HG02588 (cell line): ENCODE measurements around the gene APOLD1.
"Not testable (repeated sequence)": the region's sequence is repeated elsewhere in the genome, so short reads cannot be mapped to it uniquely, and the experiment has no call there.

Experiments
- ATAC-seq: cut with Tn5 transposase; IDR thresholded peaks from one replicate; pipeline ENCODE4 v1.9.1; 2021; ENCODE audit warnings: mild to moderate bottlenecking, moderate library complexity; ENCODE audit not compliant: unreplicated experiment

APOLD1 gene, protein sequence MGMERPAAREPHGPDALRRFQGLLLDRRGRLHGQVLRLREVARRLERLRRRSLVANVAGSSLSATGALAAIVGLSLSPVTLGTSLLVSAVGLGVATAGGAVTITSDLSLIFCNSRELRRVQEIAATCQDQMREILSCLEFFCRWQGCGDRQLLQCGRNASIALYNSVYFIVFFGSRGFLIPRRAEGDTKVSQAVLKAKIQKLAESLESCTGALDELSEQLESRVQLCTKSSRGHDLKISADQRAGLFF

GRCh38 chr12:12784911-12785814, at the start of gene APOLD1:
APOLD1 (plus strand) TSS chr12:12785659; CDS start chr12:12785692, 33 bp downstream.
- ATAC-seq = no peak

DNA sequence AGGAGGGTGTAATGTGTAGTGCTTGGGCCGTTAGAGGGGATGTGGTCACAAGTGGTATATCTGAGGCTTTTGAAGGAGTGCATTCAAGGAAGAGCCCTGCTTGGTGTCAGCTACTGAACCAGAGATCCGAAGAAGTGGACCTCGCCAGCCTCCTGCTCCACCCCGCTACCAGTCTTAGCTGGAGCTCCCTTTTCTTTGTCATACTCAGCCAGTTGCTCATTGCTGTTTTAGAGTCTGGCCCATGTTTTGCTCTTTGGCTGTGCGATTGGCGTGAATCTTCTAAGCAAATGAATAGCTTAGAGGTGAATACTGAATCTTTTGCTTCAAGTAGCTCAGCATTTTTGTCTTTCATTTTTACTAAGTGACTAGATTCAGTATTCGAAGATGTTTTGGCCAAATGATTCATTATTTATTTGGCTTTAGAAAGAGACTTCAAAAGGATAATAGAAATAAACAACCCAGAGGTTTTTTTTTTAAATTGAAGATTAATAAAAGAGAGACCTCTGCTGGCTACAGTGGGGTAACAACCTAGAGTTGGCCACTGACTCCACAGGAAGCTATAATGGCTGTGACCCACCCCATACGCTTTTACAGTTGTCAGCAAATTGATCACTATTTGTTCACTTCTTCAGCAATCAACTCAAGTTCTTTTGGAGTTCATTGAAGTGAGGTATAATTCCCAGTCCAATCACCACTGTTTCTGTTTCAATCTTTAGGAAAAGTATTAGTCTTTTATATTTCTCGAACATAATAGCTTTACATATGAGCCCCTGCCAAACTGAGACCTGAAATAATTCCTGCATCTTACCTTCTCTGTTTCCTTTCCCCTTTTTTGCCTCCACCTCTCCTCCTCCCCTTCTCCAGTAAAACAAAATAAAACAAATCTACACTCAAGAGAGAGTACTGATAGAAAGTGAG, 48.4 kb upstream of the APOLD1 start:
- peak; percentile 68 for ATAC-seq

DNA sequence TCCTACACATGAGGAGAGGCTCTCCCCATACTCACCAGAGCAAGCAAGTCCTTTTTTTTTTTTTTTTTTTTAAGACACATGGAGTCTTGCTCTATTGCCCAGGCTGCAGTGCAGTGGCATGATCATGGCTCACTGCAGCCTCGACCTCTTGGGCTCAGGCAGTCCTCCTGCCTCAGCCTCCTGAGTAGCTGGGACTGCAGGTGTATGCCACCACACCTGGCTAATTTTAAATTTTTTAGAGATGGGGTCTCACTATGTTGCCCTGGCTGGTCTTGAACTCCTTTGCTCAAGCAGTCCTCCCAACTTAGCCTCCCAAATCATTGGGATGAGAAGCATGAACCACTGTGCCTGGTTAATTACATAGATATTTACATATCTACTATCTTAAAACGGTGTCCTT, 47.3 kb upstream of the APOLD1 start:
- ATAC-seq = not testable (repeated sequence)

GRCh38 chr12:12741660-12742059, 43.8 kb upstream of the APOLD1 start:
- no peak for ATAC-seq

DNA sequence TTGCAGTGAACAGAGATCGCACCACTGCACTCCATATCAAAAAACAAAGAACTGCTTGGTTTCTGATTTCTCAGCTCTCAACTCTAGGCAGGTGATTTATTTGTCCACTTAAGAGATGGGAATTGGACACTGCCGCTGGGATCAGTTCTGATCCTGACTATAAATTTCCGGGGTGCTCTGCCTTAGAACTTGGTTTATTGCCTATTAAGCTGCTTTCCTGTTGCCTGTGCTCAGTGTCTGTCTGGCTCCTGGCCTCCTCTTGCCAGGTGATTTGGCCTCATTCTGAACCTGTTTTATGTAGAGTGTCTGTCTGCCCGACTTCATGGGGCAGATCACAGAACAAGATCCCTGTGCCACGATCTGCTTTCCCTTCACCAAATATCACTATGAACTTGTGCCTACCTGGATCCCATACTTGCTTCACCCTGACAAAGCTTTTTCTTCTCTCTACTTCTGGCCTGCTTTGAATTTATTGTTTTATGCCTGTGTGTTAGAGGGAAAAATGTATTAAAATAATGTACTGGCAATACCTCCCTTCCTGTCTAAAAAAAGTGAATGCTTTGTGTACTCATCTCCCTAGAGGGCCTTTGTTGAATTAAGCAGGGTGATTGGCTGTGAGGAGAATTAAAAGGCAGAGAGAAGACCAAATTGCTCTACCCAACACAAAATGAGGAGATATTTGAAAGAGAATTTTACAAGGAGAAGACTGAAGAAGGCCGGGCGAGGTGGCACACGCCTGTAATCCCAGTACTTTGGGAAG, 40.7 kb upstream of the APOLD1 start:
- ATAC-seq = no peak

DNA sequence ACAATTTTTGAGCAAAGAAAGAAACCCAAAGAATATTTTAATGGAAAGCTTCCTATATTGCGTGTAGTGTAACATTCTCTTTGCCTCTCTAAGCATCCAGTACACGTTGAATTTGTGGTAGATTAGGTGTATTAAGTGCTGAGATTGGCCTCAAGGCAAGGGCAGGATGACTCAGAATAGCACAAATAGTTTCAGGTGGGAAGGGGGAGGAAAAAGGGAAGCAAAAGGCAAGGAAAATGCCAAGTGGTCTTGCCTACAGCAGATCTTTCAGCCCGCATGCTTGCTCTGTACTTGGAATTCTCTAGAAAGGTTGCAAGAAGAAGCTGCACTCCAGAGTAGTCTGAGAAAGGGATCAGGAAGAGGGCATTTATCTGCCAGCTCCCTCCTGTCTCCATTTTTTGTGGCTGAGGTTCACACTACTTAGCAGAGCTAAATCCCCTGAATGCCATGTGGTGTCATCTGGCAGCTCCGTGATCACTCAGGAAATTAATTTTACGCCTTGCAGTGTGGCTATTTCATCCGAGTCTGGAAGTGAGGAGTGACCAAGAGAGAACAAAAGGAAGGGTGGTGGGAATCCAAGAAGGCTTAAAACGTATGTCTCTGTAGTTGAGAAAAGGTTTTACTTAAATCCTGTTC, 39.8 kb upstream of the APOLD1 start:
- ATAC-seq = no peak

DNA sequence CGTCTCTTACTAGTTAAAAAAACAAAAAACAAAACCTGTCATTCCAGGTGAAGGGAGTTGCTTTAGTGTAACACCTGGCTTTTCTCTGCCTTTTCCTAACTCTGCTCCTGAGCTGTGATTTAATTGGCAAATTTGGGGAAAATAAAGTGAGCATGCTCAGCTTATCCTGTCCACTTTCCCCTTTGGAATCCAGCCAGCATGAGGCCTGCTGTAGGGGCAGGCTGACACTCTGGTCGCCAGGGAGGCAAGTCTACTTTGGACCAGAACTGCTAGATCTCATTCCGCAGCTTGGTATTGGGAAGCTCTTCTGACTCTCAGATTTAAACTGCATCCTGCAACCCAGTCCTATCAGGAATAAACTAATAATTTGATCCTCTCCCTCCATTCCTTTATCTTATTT, 38.2 kb upstream of the APOLD1 start:
- ATAC-seq = no peak

GRCh38 chr12:12748044-12748443, 37.4 kb upstream of the APOLD1 start:
- ATAC-seq = no peak

- ATAC-seq = no peak
These were observed 36.0 kb upstream of the APOLD1 start for GRCh38 chr12:12749433-12749832.

DNA sequence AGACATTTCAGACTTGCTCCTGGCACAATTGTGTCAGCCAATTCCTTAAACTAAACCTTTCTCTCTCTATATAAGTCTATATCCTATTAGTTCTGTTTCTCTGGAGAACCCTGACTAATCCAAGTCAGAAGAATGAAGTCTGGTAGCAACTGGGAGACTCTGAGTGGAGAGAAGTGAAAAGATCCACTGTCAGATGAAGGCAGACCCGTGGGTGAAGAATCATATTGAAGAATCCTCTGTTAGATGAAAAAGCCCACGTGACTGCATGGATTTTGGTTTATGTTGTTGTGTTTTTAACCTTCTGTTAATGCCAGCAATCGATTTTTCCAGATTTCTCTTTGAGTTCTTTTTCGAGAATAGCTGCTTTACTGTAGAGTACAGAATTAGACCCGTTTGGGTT, 29.5 kb upstream of the APOLD1 start:
- ATAC-seq = no peak

DNA sequence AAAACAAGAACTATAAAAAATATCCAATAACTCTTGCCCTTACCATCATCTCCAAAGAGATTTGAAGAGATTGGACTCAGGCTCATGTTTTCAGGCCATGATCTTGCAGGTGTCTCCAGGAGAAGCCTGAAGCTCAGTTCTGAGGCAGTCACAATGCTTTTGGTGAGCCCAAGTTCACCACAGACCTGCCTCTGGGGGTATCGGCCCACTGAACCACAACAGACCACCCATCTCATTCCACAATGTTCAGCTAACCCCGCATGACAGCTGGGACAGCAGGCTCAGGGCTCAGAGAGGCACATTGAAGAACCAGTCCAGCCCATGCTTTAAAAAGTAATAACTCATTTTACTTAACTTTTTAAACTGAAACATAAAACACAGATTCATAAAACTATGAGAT, 28.3 kb upstream of the APOLD1 start:
- no peak for ATAC-seq

- no peak for ATAC-seq
These were observed 26.1 kb upstream of the APOLD1 start for GRCh38 chr12:12759234-12759915.

- no peak for ATAC-seq
These were observed 20.6 kb upstream of the APOLD1 start for GRCh38 chr12:12764824-12765223.

- no peak for ATAC-seq
These were observed 15.2 kb upstream of the APOLD1 start for GRCh38 chr12:12770262-12770661.

DNA sequence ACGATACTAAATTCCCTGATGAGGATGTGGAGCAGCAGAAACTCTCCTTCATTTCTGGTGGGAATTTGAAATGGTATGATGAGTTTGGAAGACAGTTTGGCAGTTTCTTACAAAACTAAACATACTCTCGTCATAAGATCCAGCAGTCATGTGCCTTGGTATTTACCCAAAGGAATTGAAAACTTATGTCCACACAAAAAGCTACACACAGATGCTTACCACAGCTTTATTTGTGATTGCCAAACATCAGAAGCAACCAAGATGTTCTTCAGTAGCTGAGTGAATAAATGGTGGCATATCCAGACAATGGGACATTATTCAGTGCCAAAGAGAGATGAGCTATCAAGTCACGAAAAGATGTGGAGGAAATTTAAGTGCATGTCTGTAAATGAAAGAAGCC, 10.7 kb upstream of the APOLD1 start:
- no peak for ATAC-seq

GRCh38 chr12:12776261-12776660, 9.2 kb upstream of the APOLD1 start:
- no peak for ATAC-seq

DNA sequence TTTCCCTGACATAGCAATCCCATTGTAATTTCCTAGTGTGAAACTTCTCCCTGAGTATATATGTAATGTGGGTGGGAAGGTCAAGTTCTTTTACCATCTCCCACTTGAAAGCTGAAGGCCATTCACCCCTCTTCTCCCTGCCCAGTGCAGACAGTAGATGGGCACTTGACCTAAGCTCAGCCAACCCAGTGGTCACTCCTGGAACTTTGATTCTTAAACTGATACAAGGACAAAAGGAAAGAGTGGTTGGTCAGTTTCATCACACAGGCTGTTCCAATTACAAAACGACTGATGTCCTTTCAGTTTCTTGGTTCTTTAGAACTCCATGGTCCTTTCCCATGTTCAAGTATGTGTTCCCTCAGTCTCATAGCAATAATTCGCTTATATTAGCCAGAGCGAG, 8.4 kb upstream of the APOLD1 start:
- no peak for ATAC-seq

GRCh38 chr12:12779007-12779406, 6.5 kb upstream of the APOLD1 start:
- no peak for ATAC-seq

- ATAC-seq = no peak
These were observed 5.9 kb upstream of the APOLD1 start for GRCh38 chr12:12779529-12779928.
